Measurements from ENCODE around the gene BCL11A. TPM values are rescaled to one million over a fixed set of nuclear protein-coding genes. Genes with fewer than 3 reads are reported as not detected.

BCL11A gene
- polyA plus RNA-seq, 1 donor (not counting 4 experiments of a cell fraction or from before 2014, with no cell fraction given), result 5.0 TPM

DNA sequence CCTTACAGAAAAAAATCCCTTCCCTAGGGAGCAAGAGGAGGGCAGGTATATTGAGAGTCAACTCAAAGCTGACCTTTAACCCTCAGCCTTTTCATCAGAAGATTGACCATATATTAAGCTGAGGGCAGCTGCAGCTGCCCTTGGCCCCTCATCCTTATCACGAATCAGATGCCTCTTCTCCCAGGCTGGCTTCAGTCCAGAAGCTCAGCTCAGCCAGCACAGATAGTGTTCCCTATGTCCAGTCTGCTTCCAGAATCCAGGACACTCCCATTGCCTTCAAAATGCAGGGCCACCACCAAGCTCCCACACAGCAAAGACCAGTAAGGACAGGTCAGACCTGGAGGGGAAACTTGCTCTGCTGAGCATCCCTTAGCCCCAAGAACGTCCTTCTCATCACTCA, 146.1 kb downstream of the BCL11A start:
- H3K4me2 ChIP-seq (ENCODE audit: control insufficient read depth, extremely low read depth, insufficient read depth, low read depth, low read length), result no peak overlapping the region
- H3K27me3 ChIP-seq (ENCODE audit: control insufficient read depth, extremely low read depth, insufficient read depth, low read length), result peaks cover 5% of the 10 kb centered on the region
- TF ChIP-seq EZH2 (IDR thresholded peaks at IDR 0.05; ENCODE audit: low read length), result no peak
- TF ChIP-seq, protein P1, sequence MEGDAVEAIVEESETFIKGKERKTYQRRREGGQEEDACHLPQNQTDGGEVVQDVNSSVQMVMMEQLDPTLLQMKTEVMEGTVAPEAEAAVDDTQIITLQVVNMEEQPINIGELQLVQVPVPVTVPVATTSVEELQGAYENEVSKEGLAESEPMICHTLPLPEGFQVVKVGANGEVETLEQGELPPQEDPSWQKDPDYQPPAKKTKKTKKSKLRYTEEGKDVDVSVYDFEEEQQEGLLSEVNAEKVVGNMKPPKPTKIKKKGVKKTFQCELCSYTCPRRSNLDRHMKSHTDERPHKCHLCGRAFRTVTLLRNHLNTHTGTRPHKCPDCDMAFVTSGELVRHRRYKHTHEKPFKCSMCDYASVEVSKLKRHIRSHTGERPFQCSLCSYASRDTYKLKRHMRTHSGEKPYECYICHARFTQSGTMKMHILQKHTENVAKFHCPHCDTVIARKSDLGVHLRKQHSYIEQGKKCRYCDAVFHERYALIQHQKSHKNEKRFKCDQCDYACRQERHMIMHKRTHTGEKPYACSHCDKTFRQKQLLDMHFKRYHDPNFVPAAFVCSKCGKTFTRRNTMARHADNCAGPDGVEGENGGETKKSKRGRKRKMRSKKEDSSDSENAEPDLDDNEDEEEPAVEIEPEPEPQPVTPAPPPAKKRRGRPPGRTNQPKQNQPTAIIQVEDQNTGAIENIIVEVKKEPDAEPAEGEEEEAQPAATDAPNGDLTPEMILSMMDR (optimal IDR thresholded peaks at IDR 0.05 in 1 of 3, IDR thresholded peaks at IDR 0.05 in 1 of 3, conservative IDR thresholded peaks at IDR 0.05 in 1 of 3; ENCODE audit: extremely low read depth in 1 of 3, insufficient read depth in 2 of 3, low read length in 3 of 3), result no peak
- no peaks in the 10 kb centered on the region for H3K9me1 ChIP-seq (ENCODE audit: control insufficient read depth, extremely low read depth, insufficient read depth, low read length)
- no peaks in the 10 kb centered on the region for H3K79me2 ChIP-seq (ENCODE audit: control insufficient read depth, insufficient read depth, low read length)
- DNase-seq (ENCODE audit: low read depth, low spot score) (no peak), FAIRE-seq (no peak)
- no peaks in the 10 kb centered on the region for H3K9me3 ChIP-seq (ENCODE audit: control insufficient read depth, low read depth, low read length)
- no peak overlapping the region for H3K27ac ChIP-seq (ENCODE audit: control insufficient read depth, insufficient read depth, low read length)
- H3K36me3 ChIP-seq (ENCODE audit: control insufficient read depth in 2 of 2, extremely low read depth in 1 of 2, insufficient read depth in 2 of 2, low read length in 2 of 2), result no peaks in the 10 kb centered on the region
- H3K4me3 ChIP-seq (ENCODE audit: control insufficient read depth in 2 of 3, extremely low read depth in 1 of 3, insufficient read depth in 2 of 3, low read depth in 1 of 3, low read length in 3 of 3), result no peak overlapping the region
- dilution Hi-C loops (cut with MboI; ENCODE audit: extremely low pct_ligation_motif_present, low sequenced_read_pairs), result no loop called here
- H3K4me1 ChIP-seq (ENCODE audit: control insufficient read depth, extremely low read depth, insufficient read depth, low read length), result peaks cover 14% of the 10 kb centered on the region
- H2AFZ ChIP-seq (ENCODE audit: control insufficient read depth, low read length), result no peak overlapping the region
- no peaks in the 10 kb centered on the region for H4K20me1 ChIP-seq (ENCODE audit: control insufficient read depth, extremely low read depth, insufficient read depth, low read length)
- H3K9ac ChIP-seq (ENCODE audit: control insufficient read depth, extremely low read depth, insufficient read depth, low read length), result no peak overlapping the region

DNA sequence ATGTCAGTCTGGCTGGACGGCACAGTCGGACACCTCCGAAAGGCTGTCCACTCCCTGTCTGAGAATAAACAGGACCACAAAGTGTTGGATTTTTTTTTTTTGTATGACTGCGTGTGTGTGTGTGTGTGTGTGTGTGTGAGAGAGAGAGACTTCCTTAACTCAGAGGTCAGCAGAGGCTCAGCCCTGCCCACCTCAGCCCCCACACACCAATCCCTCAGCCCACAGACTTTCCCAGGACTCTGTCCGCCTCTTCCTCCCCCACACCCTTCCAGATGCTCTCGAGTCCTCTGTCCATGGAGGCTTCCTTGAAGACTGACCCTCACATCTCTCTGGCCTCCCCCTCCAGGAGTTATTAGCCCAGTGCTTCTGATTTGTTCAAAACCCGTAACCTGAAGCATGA, 147.3 kb downstream of the BCL11A start:
- Histone ChIP-seq H3K9me3 (ENCODE audit: control insufficient read depth, low read depth, low read length) (no peaks in the 10 kb centered on the region), H3K4me2 (ENCODE audit: control insufficient read depth, extremely low read depth, insufficient read depth, low read depth, low read length) (no peak overlapping the region), H4K20me1 (ENCODE audit: control insufficient read depth, extremely low read depth, insufficient read depth, low read length) (no peaks in the 10 kb centered on the region), H3K4me1 (ENCODE audit: control insufficient read depth, extremely low read depth, insufficient read depth, low read length) (peaks cover 14% of the 10 kb centered on the region), H3K9ac (ENCODE audit: control insufficient read depth, extremely low read depth, insufficient read depth, low read length) (no peak overlapping the region), H3K27ac (ENCODE audit: control insufficient read depth, insufficient read depth, low read length) (no peak overlapping the region), H3K27me3 (ENCODE audit: control insufficient read depth, extremely low read depth, insufficient read depth, low read length) (peaks cover 5% of the 10 kb centered on the region), H3K36me3 (ENCODE audit: control insufficient read depth in 2 of 2, extremely low read depth in 1 of 2, insufficient read depth in 2 of 2, low read length in 2 of 2) (no peaks in the 10 kb centered on the region), H3K79me2 (ENCODE audit: control insufficient read depth, insufficient read depth, low read length) (no peaks in the 10 kb centered on the region), H3K4me3 (ENCODE audit: control insufficient read depth in 2 of 3, extremely low read depth in 1 of 3, insufficient read depth in 2 of 3, low read depth in 1 of 3, low read length in 3 of 3) (no peak overlapping the region), H3K9me1 (ENCODE audit: control insufficient read depth, extremely low read depth, insufficient read depth, low read length) (no peaks in the 10 kb centered on the region), H2AFZ (ENCODE audit: control insufficient read depth, low read length) (no peak overlapping the region)
- dilution Hi-C loops (cut with MboI; ENCODE audit: extremely low pct_ligation_motif_present, low sequenced_read_pairs), result no loop called here
- no peak for TF ChIP-seq EZH2 (IDR thresholded peaks at IDR 0.05; ENCODE audit: low read length)
- TF ChIP-seq, protein P1 (optimal IDR thresholded peaks at IDR 0.05 in 1 of 3, IDR thresholded peaks at IDR 0.05 in 1 of 3, conservative IDR thresholded peaks at IDR 0.05 in 1 of 3; ENCODE audit: extremely low read depth in 1 of 3, insufficient read depth in 2 of 3, low read length in 3 of 3), result no peak
- FAIRE-seq, result no peak
- no peak for DNase-seq (ENCODE audit: low read depth, low spot score)

All from keratinocyte (primary cell).